ENCODE results near the gene PIGN. TPM values are rescaled to one million over a fixed set of nuclear protein-coding genes. Genes with fewer than 3 reads are reported as not detected.

PIGN gene
- total RNA-seq, 3 donors from 2014 or later (not counting 1 experiment from before 2014, with no cell fraction given) = 12.2 to 21.7 (median 20.1) TPM

DNA sequence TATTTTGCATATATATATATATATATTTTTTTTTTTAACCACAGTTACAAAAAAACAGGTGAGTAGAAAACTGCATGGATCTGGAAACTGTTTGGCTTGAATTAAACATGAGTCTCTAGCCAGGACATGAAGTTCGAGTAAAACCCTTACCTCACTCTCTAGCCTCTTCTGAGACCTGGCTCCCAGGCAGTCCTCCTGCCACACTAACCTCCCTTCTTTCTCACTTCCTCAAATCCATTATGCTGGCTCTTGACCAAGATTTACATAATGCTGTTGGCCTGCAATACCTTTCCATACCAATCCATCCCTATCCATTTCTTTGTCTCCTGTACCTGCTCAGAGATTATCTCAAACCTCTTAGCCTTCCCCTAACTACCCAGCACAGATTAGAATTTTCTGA lies 34.0 kb downstream of the PIGN start:
- 96% methylated on average over 1 of the region's 1 CpG for WGBS (ENCODE audit: insufficient coverage)
- Mint-ChIP-seq H3K27me3 (ENCODE audit: low read depth in 2 of 2) (no peaks in the 10 kb centered on the region), H3K36me3 (peaks cover 5% of the 10 kb centered on the region), H3K9me3 (no peaks in the 10 kb centered on the region), H3K27ac (no peak overlapping the region), H3K4me1 (no peaks in the 10 kb centered on the region), H3K4me3 (no peak overlapping the region)
- no peak for ATAC-seq
- DNase-seq = no peak
- no peaks in the 10 kb centered on the region for H3K4me1 ChIP-seq (ENCODE audit: control insufficient read depth, insufficient read depth, low read length)
- TF ChIP-seq, protein P1, sequence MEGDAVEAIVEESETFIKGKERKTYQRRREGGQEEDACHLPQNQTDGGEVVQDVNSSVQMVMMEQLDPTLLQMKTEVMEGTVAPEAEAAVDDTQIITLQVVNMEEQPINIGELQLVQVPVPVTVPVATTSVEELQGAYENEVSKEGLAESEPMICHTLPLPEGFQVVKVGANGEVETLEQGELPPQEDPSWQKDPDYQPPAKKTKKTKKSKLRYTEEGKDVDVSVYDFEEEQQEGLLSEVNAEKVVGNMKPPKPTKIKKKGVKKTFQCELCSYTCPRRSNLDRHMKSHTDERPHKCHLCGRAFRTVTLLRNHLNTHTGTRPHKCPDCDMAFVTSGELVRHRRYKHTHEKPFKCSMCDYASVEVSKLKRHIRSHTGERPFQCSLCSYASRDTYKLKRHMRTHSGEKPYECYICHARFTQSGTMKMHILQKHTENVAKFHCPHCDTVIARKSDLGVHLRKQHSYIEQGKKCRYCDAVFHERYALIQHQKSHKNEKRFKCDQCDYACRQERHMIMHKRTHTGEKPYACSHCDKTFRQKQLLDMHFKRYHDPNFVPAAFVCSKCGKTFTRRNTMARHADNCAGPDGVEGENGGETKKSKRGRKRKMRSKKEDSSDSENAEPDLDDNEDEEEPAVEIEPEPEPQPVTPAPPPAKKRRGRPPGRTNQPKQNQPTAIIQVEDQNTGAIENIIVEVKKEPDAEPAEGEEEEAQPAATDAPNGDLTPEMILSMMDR (IDR thresholded peaks at IDR 0.05) = no peak
- H3K9me3 ChIP-seq (ENCODE audit: control insufficient read depth, insufficient read depth, low read length) = no peaks in the 10 kb centered on the region
- intact Hi-C loops (cut with micrococcal nuclease) = no loop called here
- peaks cover 6% of the 10 kb centered on the region for H3K36me3 ChIP-seq (ENCODE audit: control insufficient read depth, insufficient read depth, low read length)
- H3K4me3 ChIP-seq (ENCODE audit: low read length) = no peak overlapping the region
- H3K27me3 ChIP-seq (ENCODE audit: control insufficient read depth, insufficient read depth, low read length) = no peaks in the 10 kb centered on the region
- H3K27ac ChIP-seq (ENCODE audit: low read length) = no peak overlapping the region

DNA sequence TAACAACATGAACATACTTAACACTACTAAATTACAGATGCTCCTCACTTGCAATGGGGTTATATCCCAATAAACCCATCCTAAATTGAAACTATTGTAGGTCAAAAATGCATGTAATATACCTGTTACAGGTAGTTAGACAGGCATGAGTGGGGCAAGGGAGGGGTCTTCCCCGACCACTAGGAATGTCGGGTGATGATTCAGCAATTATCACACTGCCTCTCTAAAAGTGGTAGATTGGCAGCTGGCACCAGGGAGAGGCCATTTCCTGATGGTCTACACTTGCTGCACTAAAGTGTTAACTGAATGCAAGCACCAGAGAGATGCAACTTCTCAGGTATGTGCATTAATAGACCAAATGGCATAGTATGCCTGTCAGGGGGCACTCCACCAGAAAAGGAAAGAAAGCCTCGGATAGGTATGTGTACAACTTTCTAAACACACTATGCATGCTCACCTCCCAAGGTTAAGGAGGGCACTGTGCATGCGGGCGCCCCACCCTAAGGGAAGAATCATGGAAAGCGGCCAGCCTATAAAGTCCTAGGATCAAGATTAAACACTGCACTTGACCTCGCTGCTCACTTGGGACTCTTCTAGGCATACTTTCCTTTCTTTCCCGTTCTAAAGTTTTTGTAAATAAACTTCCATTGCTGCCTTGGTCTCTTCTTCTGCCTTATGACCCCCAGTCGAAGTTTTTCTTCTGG lies 35.6 kb downstream of the PIGN start:
- Histone ChIP-seq H3K27me3 (ENCODE audit: control insufficient read depth, insufficient read depth, low read length) (no peaks in the 10 kb centered on the region), H3K4me3 (ENCODE audit: low read length) (no peak overlapping the region), H3K36me3 (ENCODE audit: control insufficient read depth, insufficient read depth, low read length) (peaks cover 6% of the 10 kb centered on the region), H3K27ac (ENCODE audit: low read length) (no peak overlapping the region), H3K9me3 (ENCODE audit: control insufficient read depth, insufficient read depth, low read length) (no peaks in the 10 kb centered on the region), H3K4me1 (ENCODE audit: control insufficient read depth, insufficient read depth, low read length) (no peaks in the 10 kb centered on the region)
- intact Hi-C loops (cut with micrococcal nuclease) = no loop called here
- Mint-ChIP-seq H3K4me3 (no peak overlapping the region), H3K36me3 (no peaks in the 10 kb centered on the region), H3K9me3 (no peaks in the 10 kb centered on the region), H3K27me3 (ENCODE audit: low read depth in 2 of 2) (no peaks in the 10 kb centered on the region), H3K4me1 (no peaks in the 10 kb centered on the region), H3K27ac (no peak overlapping the region)
- TF ChIP-seq, protein P1 (IDR thresholded peaks at IDR 0.05) = no peak
- DNase-seq (no peak), ATAC-seq (no peak)
- 92% methylated on average over 8 of the region's 9 CpGs for WGBS (ENCODE audit: insufficient coverage)

DNA sequence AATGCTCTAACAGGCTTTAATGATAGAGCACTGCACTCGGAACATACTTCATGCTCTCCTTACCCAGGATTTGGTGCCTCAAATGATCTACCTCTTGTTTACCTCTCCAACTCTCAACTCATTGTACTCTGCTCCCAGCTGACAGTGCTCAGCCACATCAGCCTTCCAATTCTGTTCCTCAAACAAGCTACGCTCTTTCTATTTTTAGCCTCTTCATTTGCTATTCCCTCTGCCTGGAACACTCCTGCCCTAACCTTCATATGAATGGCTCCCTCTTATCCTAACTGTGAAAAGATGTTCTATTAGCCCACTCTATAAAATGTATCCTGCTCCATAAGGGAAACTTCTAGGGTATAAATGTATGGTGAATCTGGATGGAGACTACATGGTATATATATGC lies 42.5 kb downstream of the PIGN start:
- TF ChIP-seq, protein P1 (IDR thresholded peaks at IDR 0.05) = no peak
- ATAC-seq = no peak
- Histone ChIP-seq H3K27ac (ENCODE audit: low read length) (no peak overlapping the region), H3K4me1 (ENCODE audit: control insufficient read depth, insufficient read depth, low read length) (no peaks in the 10 kb centered on the region), H3K36me3 (ENCODE audit: control insufficient read depth, insufficient read depth, low read length) (peaks cover 22% of the 10 kb centered on the region), H3K27me3 (ENCODE audit: control insufficient read depth, insufficient read depth, low read length) (no peaks in the 10 kb centered on the region), H3K4me3 (ENCODE audit: low read length) (no peak overlapping the region), H3K9me3 (ENCODE audit: control insufficient read depth, insufficient read depth, low read length) (no peaks in the 10 kb centered on the region)
- Mint-ChIP-seq H3K4me1 (no peaks in the 10 kb centered on the region), H3K9me3 (no peaks in the 10 kb centered on the region), H3K4me3 (no peak overlapping the region), H3K27me3 (ENCODE audit: low read depth in 2 of 2) (no peaks in the 10 kb centered on the region), H3K27ac (no peak overlapping the region), H3K36me3 (no peaks in the 10 kb centered on the region)
- no peak for DNase-seq
- 97% methylated on average over 2 of the region's 2 CpGs for WGBS (ENCODE audit: insufficient coverage)
- intact Hi-C loops (cut with micrococcal nuclease) = no loop called here

DNA sequence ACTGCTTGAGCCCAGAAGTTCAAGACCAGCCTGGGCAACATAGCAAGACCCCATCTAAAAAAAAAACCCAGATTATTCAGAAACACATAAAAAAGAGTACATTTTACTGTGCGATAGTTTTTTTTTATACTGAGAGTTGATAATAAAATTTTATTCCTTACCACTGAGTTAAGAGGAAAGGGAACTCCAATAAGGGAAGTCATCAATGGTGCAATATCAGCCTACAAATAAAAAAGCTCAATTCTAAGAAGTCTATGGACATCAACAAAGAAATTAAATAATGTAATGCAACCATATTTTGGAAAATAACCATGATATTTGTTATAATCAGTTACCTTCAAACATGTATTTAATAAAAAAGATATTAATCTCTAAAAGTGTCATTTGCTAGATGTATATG lies 46.6 kb downstream of the PIGN start:
- Mint-ChIP-seq H3K4me3 (no peak overlapping the region), H3K36me3 (no peaks in the 10 kb centered on the region), H3K4me1 (no peaks in the 10 kb centered on the region), H3K9me3 (no peaks in the 10 kb centered on the region), H3K27me3 (ENCODE audit: low read depth in 2 of 2) (no peaks in the 10 kb centered on the region), H3K27ac (no peak overlapping the region)
- no peak for DNase-seq
- ATAC-seq = no peak
- Histone ChIP-seq H3K4me3 (ENCODE audit: low read length) (no peak overlapping the region), H3K27ac (ENCODE audit: low read length) (no peak overlapping the region), H3K4me1 (ENCODE audit: control insufficient read depth, insufficient read depth, low read length) (no peaks in the 10 kb centered on the region), H3K9me3 (ENCODE audit: control insufficient read depth, insufficient read depth, low read length) (no peaks in the 10 kb centered on the region), H3K27me3 (ENCODE audit: control insufficient read depth, insufficient read depth, low read length) (no peaks in the 10 kb centered on the region), H3K36me3 (ENCODE audit: control insufficient read depth, insufficient read depth, low read length) (peaks cover 32% of the 10 kb centered on the region)
- WGBS (ENCODE audit: insufficient coverage) = no CpG with 5 or more reads among the region's 1 CpG
- intact Hi-C loops (cut with micrococcal nuclease) = no loop called here
- TF ChIP-seq, protein P1 (IDR thresholded peaks at IDR 0.05) = no peak
